Measurements from ENCODE around the gene ME3.

DNA sequence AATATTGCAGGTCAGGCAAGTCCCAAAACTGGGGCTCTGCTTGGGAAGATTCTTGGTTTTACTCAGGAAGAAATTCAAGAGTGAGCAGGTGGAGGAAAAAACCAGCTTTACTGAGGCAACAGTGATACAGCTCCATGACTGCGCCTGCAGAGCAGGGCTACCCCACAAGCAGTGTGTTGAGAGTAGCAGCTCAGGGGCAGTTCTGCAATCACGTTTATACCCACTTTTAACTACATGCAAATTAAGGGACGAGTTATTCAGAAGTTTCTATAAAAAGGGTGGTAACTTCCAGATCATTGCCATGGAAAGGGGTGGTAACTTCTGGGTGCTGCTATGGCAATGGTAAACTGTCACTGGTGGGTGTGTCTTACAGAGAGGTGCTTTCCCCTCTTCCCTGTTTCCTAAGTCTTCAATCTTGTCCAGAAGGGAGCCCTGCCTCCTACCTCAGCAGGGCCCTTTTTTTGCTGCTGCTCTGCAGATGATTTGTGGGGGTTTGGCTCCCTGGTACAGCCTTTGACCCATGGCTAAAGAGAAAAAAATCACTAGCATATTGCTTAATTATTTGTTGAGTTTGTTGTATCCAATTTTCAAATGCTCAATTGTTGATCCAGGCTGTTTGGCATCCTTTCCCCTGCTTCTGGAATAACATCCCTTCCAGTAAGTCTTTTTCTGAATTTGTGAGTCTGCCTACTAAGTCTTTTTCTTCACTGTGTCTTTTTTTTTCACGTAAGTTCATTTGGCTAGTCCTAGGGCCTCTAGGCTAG lies 30.0 kb upstream of the ME3 start:
- TF ChIP-seq, protein P1, sequence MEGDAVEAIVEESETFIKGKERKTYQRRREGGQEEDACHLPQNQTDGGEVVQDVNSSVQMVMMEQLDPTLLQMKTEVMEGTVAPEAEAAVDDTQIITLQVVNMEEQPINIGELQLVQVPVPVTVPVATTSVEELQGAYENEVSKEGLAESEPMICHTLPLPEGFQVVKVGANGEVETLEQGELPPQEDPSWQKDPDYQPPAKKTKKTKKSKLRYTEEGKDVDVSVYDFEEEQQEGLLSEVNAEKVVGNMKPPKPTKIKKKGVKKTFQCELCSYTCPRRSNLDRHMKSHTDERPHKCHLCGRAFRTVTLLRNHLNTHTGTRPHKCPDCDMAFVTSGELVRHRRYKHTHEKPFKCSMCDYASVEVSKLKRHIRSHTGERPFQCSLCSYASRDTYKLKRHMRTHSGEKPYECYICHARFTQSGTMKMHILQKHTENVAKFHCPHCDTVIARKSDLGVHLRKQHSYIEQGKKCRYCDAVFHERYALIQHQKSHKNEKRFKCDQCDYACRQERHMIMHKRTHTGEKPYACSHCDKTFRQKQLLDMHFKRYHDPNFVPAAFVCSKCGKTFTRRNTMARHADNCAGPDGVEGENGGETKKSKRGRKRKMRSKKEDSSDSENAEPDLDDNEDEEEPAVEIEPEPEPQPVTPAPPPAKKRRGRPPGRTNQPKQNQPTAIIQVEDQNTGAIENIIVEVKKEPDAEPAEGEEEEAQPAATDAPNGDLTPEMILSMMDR (IDR thresholded peaks at IDR 0.05): no peak
- TF ChIP-seq POLR2A (IDR thresholded peaks at IDR 0.05) (no peak), EP300 (IDR thresholded peaks at IDR 0.05) (no peak)
